Iris pigment epithelial cell (primary cell): ENCODE data around the gene TENM4.
"Not testable (repeated sequence)": the region's sequence is repeated elsewhere in the genome, so short reads cannot be mapped to it uniquely, and the experiment has no call there.

Experiments
- DNase-seq: peaks from one replicate; pipeline ENCODE4 v3.0.0-alpha.2; 2011; ENCODE audit warnings: low read depth

TENM4 gene

GRCh38 chr11:78638704-78639380 lies 802.0 kb downstream of the TENM4 start:
- no peak for DNase-seq

DNA sequence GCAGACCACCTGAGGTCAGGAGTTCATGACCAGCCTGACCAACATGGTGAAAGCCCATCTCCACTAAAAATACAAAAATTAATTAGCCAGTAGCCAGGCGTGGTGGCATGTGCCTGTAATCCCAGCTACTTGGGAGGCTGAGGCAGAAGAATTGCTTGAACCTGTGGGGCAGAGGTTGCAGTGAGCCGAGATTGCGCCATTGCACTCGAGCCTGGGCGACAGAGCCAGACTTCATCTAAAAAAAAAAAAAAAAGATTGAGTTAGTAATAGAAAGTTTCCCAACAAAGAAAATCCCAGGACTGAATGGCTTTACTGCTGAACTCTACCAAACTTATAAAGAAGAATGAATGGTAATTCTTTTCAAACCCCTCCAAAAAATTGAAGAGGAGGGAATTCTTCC lies 803.3 kb downstream of the TENM4 start:
- DNase-seq = not testable (repeated sequence)

- no peak for DNase-seq
Observed at GRCh38 chr11:78635814-78636506, 804.9 kb downstream of the TENM4 start.

GRCh38 chr11:78633516-78634310 lies 807.1 kb downstream of the TENM4 start:
- DNase-seq = no peak

GRCh38 chr11:78630561-78631303 lies 810.1 kb downstream of the TENM4 start:
- DNase-seq = no peak

GRCh38 chr11:78630155-78630554 lies 810.7 kb downstream of the TENM4 start:
- no peak for DNase-seq

DNA sequence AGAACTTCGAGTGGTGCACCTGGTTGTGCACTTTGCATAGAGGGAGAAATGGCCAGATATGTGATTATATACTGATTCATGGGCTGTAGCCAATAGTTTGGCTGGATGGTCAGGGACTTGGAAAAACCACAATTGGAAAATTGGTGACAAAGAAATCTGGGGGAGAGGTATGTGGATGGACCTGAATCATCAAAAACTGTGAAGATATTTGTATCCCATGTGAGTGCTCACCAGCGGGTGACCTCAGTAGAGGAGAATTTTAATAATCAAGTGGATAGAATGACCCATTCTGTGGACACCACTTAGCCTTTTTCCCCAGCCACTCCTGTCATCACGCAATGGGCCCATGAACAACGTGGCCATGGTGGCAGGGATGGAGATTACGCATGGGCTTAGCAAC lies 818.2 kb downstream of the TENM4 start:
- DNase-seq = no peak

DNA sequence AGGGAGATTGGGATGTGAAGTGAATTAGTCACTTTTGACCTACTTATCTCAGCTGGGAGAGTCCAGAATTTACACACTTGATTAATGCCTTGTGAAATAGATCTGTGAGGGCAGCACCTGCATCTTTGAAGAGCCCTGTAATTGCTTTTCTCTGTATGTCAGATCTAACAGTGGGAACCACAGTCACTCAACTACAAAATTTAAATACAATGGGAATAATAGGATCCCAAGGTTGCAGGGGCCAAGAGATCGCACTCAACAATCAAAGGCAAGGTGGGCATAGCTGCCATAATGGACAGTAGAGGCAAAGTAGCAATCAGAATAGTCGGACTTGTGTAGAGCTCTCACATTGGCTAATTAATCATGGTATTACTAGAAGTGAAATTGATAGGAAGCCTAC lies 820.7 kb downstream of the TENM4 start:
- no peak for DNase-seq

DNA sequence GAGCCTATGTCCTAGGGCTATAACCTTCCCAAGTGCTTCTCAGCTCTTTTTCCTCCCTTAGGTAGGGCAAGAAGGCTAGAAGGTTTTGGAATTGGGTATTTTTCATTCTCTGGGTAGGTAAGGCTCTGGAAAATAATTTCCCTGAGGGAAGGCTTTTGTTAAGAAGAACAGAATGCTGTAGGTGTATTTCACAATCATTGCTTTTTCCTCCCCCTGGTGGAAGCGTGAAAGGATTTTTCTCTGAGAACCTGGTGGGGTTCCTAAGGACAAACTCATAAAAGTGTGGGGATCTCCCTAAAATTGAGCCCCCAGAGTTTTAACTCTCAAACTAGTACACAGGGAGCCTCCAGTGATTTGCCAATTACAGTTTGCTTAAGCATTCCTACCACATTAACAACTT lies 825.1 kb downstream of the TENM4 start:
- peak; percentile 7 for DNase-seq

- DNase-seq = no peak
Observed at GRCh38 chr11:78613378-78613813, 827.4 kb downstream of the TENM4 start.

GRCh38 chr11:78612721-78613377 lies 828.0 kb downstream of the TENM4 start:
- DNase-seq = no peak

GRCh38 chr11:78609321-78609720 lies 831.5 kb downstream of the TENM4 start:
- DNase-seq = not testable (repeated sequence)

DNA sequence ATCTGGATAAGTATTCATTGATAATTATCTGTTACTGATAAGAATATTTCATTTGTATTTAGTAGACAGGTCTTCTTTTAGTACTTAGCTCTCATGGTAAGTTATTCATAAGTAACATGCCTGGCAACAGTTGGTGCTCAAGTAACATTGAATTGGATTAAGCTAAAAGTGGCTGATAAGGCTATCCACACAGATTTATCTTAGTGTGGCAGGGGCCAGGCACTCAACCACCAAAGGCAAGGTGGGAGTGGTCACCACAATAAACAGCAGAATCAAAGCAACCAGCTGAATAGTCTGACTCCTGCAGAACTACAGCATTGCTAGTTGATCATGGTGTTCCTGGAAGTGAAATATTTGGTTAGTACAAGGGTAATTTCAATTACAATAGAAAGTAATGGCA lies 833.1 kb downstream of the TENM4 start:
- no peak for DNase-seq

DNA sequence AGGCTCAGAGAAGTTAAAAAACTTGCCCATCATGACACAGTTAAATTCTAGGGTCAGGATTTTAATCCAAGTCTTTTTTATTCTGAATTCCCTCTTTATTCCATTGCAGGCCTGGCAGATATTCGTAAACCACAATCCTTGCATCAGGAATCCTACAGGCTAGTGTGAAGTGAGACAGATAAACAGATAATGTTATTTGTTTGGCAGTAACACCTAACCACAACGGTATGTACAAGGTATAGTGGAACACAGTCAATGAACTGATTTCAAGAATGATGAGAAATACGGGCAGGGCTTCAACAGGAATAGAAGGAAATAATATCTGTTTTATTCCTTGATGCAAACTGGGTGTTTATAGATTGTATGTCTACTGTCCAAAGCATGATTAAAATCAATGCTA lies 834.2 kb downstream of the TENM4 start:
- no peak for DNase-seq

DNA sequence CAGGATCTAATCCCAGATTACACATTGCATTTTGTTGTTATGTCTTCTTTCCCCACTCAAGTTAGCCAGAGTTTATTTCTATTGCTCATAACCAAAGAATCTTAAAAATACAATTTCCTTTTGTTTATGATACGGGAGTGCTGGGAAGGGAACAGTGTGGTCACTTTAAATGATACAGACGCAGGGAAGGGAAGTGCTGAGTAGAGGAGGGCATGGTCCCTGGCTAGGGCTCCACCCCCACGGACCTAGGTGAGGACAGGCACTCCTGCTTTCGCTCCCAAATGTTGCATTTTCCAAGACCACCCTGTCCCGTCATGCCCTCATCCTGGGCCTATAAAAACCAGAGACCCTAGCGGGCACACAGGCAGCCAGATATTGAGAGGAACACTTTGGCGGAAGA lies 835.5 kb downstream of the TENM4 start:
- DNase-seq = peak; percentile 26

DNA sequence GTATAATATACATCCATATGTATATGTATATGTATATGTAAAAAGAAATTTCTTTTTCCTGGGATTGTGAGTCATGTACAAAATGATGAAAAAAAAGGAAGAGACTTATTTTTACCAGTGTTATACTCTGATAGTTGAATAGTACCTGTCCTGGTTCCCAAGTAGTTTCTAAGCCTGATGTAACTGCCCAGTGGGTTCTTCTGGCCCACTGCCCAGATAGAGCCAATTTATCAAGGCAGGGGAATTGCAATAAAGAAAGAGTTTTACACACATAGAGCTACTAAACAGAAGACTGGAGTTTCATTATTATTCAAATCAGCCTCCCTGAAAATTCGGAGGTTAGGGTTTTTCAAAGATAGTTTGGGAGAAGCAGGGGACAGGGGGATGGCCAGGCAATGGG lies 837.0 kb downstream of the TENM4 start:
- no peak for DNase-seq
